ENCODE measurements around the gene SLC3A2. TPM values are rescaled to one million over a fixed set of nuclear protein-coding genes. Genes with fewer than 3 reads are reported as not detected.
"Not testable (repeated sequence)": the region's sequence is repeated elsewhere in the genome, so short reads cannot be mapped to it uniquely, and the experiment has no call there.

SLC3A2 gene
- total RNA-seq, 2 experiments from 2014 or later = 289 to 321 TPM

- Histone ChIP-seq H3K4me1 (ENCODE audit: insufficient read depth, low read length, poor library complexity, severe bottlenecking) (peaks cover 49% of the 10 kb centered on the region), H2AFZ (ENCODE audit: low read length) (no peak overlapping the region), H3K9me2 (ENCODE audit: insufficient read depth, low read length) (no peaks in the 10 kb centered on the region), H3K4me3 (ENCODE audit: low read depth, low read length, poor library complexity, severe bottlenecking) (peak overlapping the region; percentile 94), H4K20me1 (ENCODE audit: insufficient read depth, low read length) (peaks cover 58% of the 10 kb centered on the region), H3K27ac (ENCODE audit: low read depth, low read length, poor library complexity, severe bottlenecking) (peak overlapping the region; percentile 92), H3K9me3 (ENCODE audit: low read length) (no peaks in the 10 kb centered on the region), H3K79me2 (ENCODE audit: insufficient read depth, low read depth, low read length) (peaks cover 93% of the 10 kb centered on the region), H3K4me2 (ENCODE audit: low read length) (peak overlapping the region; percentile 99), H3K36me3 (ENCODE audit: insufficient read depth, low read length) (peaks cover 83% of the 10 kb centered on the region)
- ChIA-PET POLR2A (interaction anchor here (0.6 to 5.1 kb wide), 18 partner anchors 9 to 191 kb away, joined by 3 to 70 read pairs (median 6); partner anchors contain the start of genes C11orf98, CSKMT, HNRNPUL2 and LBHD1), CTCF (ENCODE audit: unreplicated experiment) (no interaction called here)
- intact Hi-C loops (cut with micrococcal nuclease; ENCODE audit: unreplicated experiment) = no loop called here
- peak; percentile 41 for DNase-seq (ENCODE audit: low spot score)
- no peak for TF ChIP-seq CTCF (conservative IDR thresholded peaks at IDR 0.05; ENCODE audit: low read length)
- TF ChIP-seq EZH2phosphoT487 (IDR thresholded peaks at IDR 0.05; ENCODE audit: borderline replicate concordance, low read depth, low read length) = no peak
- BruUV-seq (replicated peaks) = TSS peak; percentile 91
Observed at GRCh38 chr11:62856333-62856895, 24.3 kb upstream of the SLC3A2 start.

- no TSS peak for BruUV-seq (replicated peaks)
- H3K9me3 ChIP-seq (ENCODE audit: low read length) = no peaks in the 10 kb centered on the region
- H2AFZ ChIP-seq (ENCODE audit: low read length) = no peak overlapping the region
- POLR2A ChIA-PET = interaction anchor here (0.7 to 5.1 kb wide), 9 partner anchors 13 to 1100 kb away, joined by 3 to 70 read pairs (median 7); partner anchors contain the start of genes SLC3A2, TUT1, WDR74 and ZBTB3
- peaks cover 49% of the 10 kb centered on the region for H3K4me1 ChIP-seq (ENCODE audit: insufficient read depth, low read length, poor library complexity, severe bottlenecking)
- no peak for DNase-seq (ENCODE audit: low spot score)
- peak overlapping the region; percentile 94 for H3K4me3 ChIP-seq (ENCODE audit: low read depth, low read length, poor library complexity, severe bottlenecking)
- H3K4me2 ChIP-seq (ENCODE audit: low read length) = peak overlapping the region; percentile 99
- peaks cover 48% of the 10 kb centered on the region for H4K20me1 ChIP-seq (ENCODE audit: insufficient read depth, low read length)
- no peak for TF ChIP-seq EZH2phosphoT487 (IDR thresholded peaks at IDR 0.05; ENCODE audit: borderline replicate concordance, low read depth, low read length)
- no peak for TF ChIP-seq CTCF (conservative IDR thresholded peaks at IDR 0.05; ENCODE audit: low read length)
- CTCF ChIA-PET (ENCODE audit: unreplicated experiment) = interaction anchor here (0.6 kb wide), 1 partner anchor 128 kb away, joined by 3 read pairs; no protein-coding TSS in a partner anchor
- intact Hi-C loops (cut with micrococcal nuclease; ENCODE audit: unreplicated experiment) = no loop called here
- no peaks in the 10 kb centered on the region for H3K9me2 ChIP-seq (ENCODE audit: insufficient read depth, low read length)
- peak overlapping the region; percentile 92 for H3K27ac ChIP-seq (ENCODE audit: low read depth, low read length, poor library complexity, severe bottlenecking)
- H3K36me3 ChIP-seq (ENCODE audit: insufficient read depth, low read length) = peaks cover 76% of the 10 kb centered on the region
- H3K79me2 ChIP-seq (ENCODE audit: insufficient read depth, low read depth, low read length) = peaks cover 99% of the 10 kb centered on the region
Observed at GRCh38 chr11:62857541-62857982, 23.1 kb upstream of the SLC3A2 start.

GRCh38 chr11:62858201-62858600 is 22.5 kb upstream of the SLC3A2 start:
- intact Hi-C loops (cut with micrococcal nuclease; ENCODE audit: unreplicated experiment) = no loop called here
- Histone ChIP-seq H2AFZ (ENCODE audit: low read length) (no peak overlapping the region), H3K79me2 (ENCODE audit: insufficient read depth, low read depth, low read length) (peaks cover 99% of the 10 kb centered on the region), H3K4me3 (ENCODE audit: low read depth, low read length, poor library complexity, severe bottlenecking) (peak overlapping the region; percentile 94), H4K20me1 (ENCODE audit: insufficient read depth, low read length) (peaks cover 44% of the 10 kb centered on the region), H3K9me2 (ENCODE audit: insufficient read depth, low read length) (no peaks in the 10 kb centered on the region), H3K9me3 (ENCODE audit: low read length) (no peaks in the 10 kb centered on the region), H3K4me2 (ENCODE audit: low read length) (peak overlapping the region; percentile 99), H3K27ac (ENCODE audit: low read depth, low read length, poor library complexity, severe bottlenecking) (peak overlapping the region; percentile 92), H3K4me1 (ENCODE audit: insufficient read depth, low read length, poor library complexity, severe bottlenecking) (peaks cover 49% of the 10 kb centered on the region), H3K36me3 (ENCODE audit: insufficient read depth, low read length) (peaks cover 76% of the 10 kb centered on the region)
- POLR2A ChIA-PET = interaction anchor here (0.7 to 5.1 kb wide), 5 partner anchors 18 to 1099 kb away, joined by 3 to 70 read pairs (median 19); partner anchors contain the start of genes SLC3A2, WDR74 and ZBTB3
- DNase-seq (ENCODE audit: low spot score) = no peak
- no TSS peak for BruUV-seq (replicated peaks)
- TF ChIP-seq CTCF (conservative IDR thresholded peaks at IDR 0.05; ENCODE audit: low read length) = no peak
- TF ChIP-seq EZH2phosphoT487 (IDR thresholded peaks at IDR 0.05; ENCODE audit: borderline replicate concordance, low read depth, low read length) = no peak
- CTCF ChIA-PET (ENCODE audit: unreplicated experiment) = interaction anchor here (0.6 kb wide), 1 partner anchor 129 kb away, joined by 3 read pairs; no protein-coding TSS in a partner anchor

GRCh38 chr11:62859281-62859703 is 21.4 kb upstream of the SLC3A2 start:
- Histone ChIP-seq H3K4me2 (ENCODE audit: low read length) (peak overlapping the region; percentile 99), H3K36me3 (ENCODE audit: insufficient read depth, low read length) (peaks cover 76% of the 10 kb centered on the region), H3K27ac (ENCODE audit: low read depth, low read length, poor library complexity, severe bottlenecking) (peak overlapping the region; percentile 53), H3K4me1 (ENCODE audit: insufficient read depth, low read length, poor library complexity, severe bottlenecking) (peaks cover 49% of the 10 kb centered on the region), H4K20me1 (ENCODE audit: insufficient read depth, low read length) (peaks cover 44% of the 10 kb centered on the region), H3K4me3 (ENCODE audit: low read depth, low read length, poor library complexity, severe bottlenecking) (peak overlapping the region; percentile 94), H3K79me2 (ENCODE audit: insufficient read depth, low read depth, low read length) (peaks cover 99% of the 10 kb centered on the region)
- H3K9me3 ChIP-seq (ENCODE audit: low read length); H2AFZ ChIP-seq (ENCODE audit: low read length); DNase-seq (ENCODE audit: low spot score); intact Hi-C loops (cut with micrococcal nuclease; ENCODE audit: unreplicated experiment); CTCF ChIA-PET (ENCODE audit: unreplicated experiment); H3K9me2 ChIP-seq (ENCODE audit: insufficient read depth, low read length); BruUV-seq (replicated peaks): not testable (repeated sequence)
- POLR2A ChIA-PET = interaction anchor here (0.6 kb wide), 1 partner anchor 87 kb away, joined by 3 read pairs; no protein-coding TSS in a partner anchor
